Hepatocyte (in vitro differentiated cells): ENCODE results near the gene AGPS. TPM values are rescaled to one million over a fixed set of nuclear protein-coding genes. Genes with fewer than 3 reads are reported as not detected.

ENCODE experiments used
- DNase-seq: peaks from one replicate; pipeline ENCODE4 v3.0.0-alpha.2; 2016; ENCODE audit warnings: low spot score
- H2AFZ ChIP-seq: fragments of 200-600 bp; sonication (generic); 2 replicates; pipeline ENCODE4 v1.6.0; 2016; ENCODE audit warnings: antibody characterized with exemption, mild to moderate bottlenecking
- H3K27ac ChIP-seq: fragments of 200-600 bp; sonication (generic); 2 replicates; pipeline ENCODE4 v1.5.1; 2016; ENCODE audit warnings: mild to moderate bottlenecking
- H3K27me3 ChIP-seq: fragments of 200-600 bp; sonication (generic); 2 replicates; pipeline ENCODE4 v1.6.1; 2016
- H3K36me3 ChIP-seq: fragments of 200-600 bp; sonication (generic); replicated peaks from 2 replicates; pipeline ENCODE4 v1.5.1; 2016; ENCODE audit warnings: low read depth; ENCODE audit not compliant: insufficient read depth
- H3K4me1 ChIP-seq: fragments of 200-600 bp; sonication (generic); 2 replicates; pipeline ENCODE4 v1.5.1; 2016; ENCODE audit warnings: mild to moderate bottlenecking, moderate library complexity; ENCODE audit not compliant: insufficient read depth
- H3K4me2 ChIP-seq: fragments of 200-600 bp; sonication (generic); 2 replicates; pipeline ENCODE4 v1.6.0; 2016
- H3K4me3 ChIP-seq: fragments of 200-600 bp; sonication (generic); 2 replicates; pipeline ENCODE4 v1.5.1; 2016; ENCODE audit warnings: mild to moderate bottlenecking
- H3K79me2 ChIP-seq: fragments of 200-600 bp; sonication (generic); 2 replicates; pipeline ENCODE4 v1.6.0; 2017; ENCODE audit warnings: mild to moderate bottlenecking
- H3K9me2 ChIP-seq: fragments of 200-600 bp; sonication (generic); replicated peaks from 2 replicates; pipeline ENCODE4 v1.6.0; 2017; ENCODE audit warnings: mild to moderate bottlenecking; ENCODE audit not compliant: insufficient read depth
- H3K9me3 ChIP-seq: fragments of 200-600 bp; sonication (generic); 2 replicates; pipeline ENCODE4 v1.5.1; 2016; ENCODE audit warnings: low read depth, mild to moderate bottlenecking
- H4K20me1 ChIP-seq: fragments of 200-600 bp; sonication (generic); 2 replicates; pipeline ENCODE4 v1.6.0; 2016; ENCODE audit warnings: mild to moderate bottlenecking; ENCODE audit not compliant: insufficient read depth, poor library complexity, severe bottlenecking
- EZH2 ChIP-seq: fragments of 200-600 bp; sonication (generic); IDR thresholded peaks from 2 replicates; pipeline ENCODE4 v1.6.1; 2016; ENCODE audit warnings: antibody characterized with exemption, mild to moderate bottlenecking, borderline replicate concordance
- EZH2phosphoT487 ChIP-seq: fragments of 200-600 bp; sonication (generic); IDR thresholded peaks from one replicate; pipeline ENCODE4 v1.6.1; 2018; ENCODE audit warnings: antibody characterized with exemption, mild to moderate bottlenecking, low read depth, moderate library complexity; ENCODE audit not compliant: unreplicated experiment, severe bottlenecking
- WGBS: methylation state at CpG from one replicate; pipeline ENCODE4 v1.1.6; 2016; ENCODE audit warnings: low lambda C conversion rate; ENCODE audit errors: missing lambda C conversion rate; 5-methylcytosine and 5-hydroxymethylcytosine counted together
- polyA plus RNA-seq: library from polyadenylated mRNA; unstranded; fragments of >200 nt; fragmentation: Nextera tagmentation; extraction: Ambion mirVana; gene quantifications from 2 replicates; pipeline ENCODE4 v1.2.1, GENCODE V29; 2016
- total RNA-seq: library from RNA; depleted of rRNA; stranded (reverse); fragments of >200 nt; gene quantifications from 2 replicates; pipeline ENCODE4 v1.2.3, GENCODE V29; 2014
- TF ChIP-seq, protein P1 (sequence below): fragments of 200-600 bp; sonication (generic); IDR thresholded peaks from 2 replicates; pipeline ENCODE4 v1.5.1; 2016; ENCODE audit warnings: antibody characterized with exemption, mild to moderate bottlenecking; ENCODE audit not compliant: poor library complexity

Gene AGPS
- total and polyA plus RNA-seq, 2 experiments from 2014 or later, result 26.6 to 36.1 TPM

DNA sequence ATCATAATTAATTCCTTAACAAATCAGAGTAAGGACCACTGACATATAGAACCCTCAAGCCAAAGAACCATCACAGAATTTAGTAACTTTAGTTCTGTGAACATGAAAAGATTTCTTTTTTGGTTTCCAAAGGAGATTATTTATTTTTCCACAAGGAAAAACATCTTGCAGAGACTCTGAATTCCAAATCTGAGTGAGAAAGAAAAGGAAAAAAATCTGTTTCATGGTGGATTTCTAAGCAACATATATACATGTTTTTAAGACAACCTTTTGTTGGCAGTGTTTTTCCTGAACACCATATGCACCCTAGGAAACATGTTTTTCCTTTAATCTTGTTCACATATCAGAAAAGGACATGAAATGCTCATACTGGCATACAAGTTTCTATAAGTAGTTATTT is 149.8 kb downstream of the AGPS start:
- H3K9me2 ChIP-seq, result no peaks in the 10 kb centered on the region
- no peaks in the 10 kb centered on the region for H4K20me1 ChIP-seq
- DNase-seq, result no peak
- H3K4me3 ChIP-seq, result no peak overlapping the region
- TF ChIP-seq, protein P1, sequence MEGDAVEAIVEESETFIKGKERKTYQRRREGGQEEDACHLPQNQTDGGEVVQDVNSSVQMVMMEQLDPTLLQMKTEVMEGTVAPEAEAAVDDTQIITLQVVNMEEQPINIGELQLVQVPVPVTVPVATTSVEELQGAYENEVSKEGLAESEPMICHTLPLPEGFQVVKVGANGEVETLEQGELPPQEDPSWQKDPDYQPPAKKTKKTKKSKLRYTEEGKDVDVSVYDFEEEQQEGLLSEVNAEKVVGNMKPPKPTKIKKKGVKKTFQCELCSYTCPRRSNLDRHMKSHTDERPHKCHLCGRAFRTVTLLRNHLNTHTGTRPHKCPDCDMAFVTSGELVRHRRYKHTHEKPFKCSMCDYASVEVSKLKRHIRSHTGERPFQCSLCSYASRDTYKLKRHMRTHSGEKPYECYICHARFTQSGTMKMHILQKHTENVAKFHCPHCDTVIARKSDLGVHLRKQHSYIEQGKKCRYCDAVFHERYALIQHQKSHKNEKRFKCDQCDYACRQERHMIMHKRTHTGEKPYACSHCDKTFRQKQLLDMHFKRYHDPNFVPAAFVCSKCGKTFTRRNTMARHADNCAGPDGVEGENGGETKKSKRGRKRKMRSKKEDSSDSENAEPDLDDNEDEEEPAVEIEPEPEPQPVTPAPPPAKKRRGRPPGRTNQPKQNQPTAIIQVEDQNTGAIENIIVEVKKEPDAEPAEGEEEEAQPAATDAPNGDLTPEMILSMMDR, result no peak
- no peak for TF ChIP-seq EZH2phosphoT487
- TF ChIP-seq EZH2, result no peak
- H3K4me1 ChIP-seq, result peaks cover 5% of the 10 kb centered on the region
- H3K4me2 ChIP-seq, result no peak overlapping the region
- H2AFZ ChIP-seq, result no peak overlapping the region
- no peak overlapping the region for H3K27ac ChIP-seq
- no peaks in the 10 kb centered on the region for H3K27me3 ChIP-seq
- no peaks in the 10 kb centered on the region for H3K9me3 ChIP-seq
- H3K79me2 ChIP-seq, result no peaks in the 10 kb centered on the region
- H3K36me3 ChIP-seq, result no peaks in the 10 kb centered on the region

DNA sequence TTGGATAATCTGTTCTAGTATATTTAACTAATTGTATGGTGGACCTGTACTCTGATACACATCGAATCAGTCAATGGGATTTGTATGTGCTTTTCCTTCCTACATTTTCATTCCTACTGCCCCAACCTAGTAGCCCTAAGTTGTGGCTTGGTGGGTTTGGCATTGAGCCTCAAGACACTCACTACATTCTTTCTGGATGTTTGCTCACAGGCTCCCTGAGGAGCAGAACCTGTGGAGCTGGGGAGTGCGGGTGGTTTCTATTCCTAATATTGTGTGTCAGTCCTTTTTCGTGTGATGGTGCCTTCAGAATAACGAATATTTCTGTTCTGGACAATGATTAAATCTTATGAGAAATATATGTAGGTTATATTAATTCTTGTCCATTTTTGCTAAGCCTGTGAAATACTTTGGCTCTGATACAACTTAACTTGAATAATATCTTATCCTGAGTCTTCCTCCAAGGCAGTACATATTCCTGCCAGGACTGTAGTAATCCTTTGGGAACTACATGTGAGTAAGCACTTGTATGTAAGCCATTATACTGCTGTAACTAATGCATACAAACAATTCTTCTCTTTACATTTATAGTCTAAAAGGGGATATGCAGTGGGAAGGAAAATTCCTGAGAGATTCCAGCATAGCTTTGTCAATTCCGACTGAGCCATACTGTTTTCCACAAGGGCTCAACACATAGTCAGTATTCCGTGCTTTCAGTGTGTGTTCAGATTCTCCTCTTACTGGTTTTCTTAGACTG is 150.6 kb downstream of the AGPS start:
- no peaks in the 10 kb centered on the region for H3K36me3 ChIP-seq
- WGBS, result 82% methylated on average over 6 of the region's 6 CpGs
- peaks cover 5% of the 10 kb centered on the region for H3K4me1 ChIP-seq
- peak overlapping the region; percentile 23 for H3K27ac ChIP-seq
- DNase-seq, result no peak
- no peaks in the 10 kb centered on the region for H3K9me2 ChIP-seq
- TF ChIP-seq EZH2phosphoT487 (no peak), EZH2 (no peak)
- TF ChIP-seq, protein P1, result no peak
- H3K4me2 ChIP-seq, result no peak overlapping the region
- H3K9me3 ChIP-seq, result no peaks in the 10 kb centered on the region
- H3K27me3 ChIP-seq, result no peaks in the 10 kb centered on the region
- no peaks in the 10 kb centered on the region for H3K79me2 ChIP-seq
- H2AFZ ChIP-seq, result no peak overlapping the region
- H3K4me3 ChIP-seq, result no peak overlapping the region
- H4K20me1 ChIP-seq, result no peaks in the 10 kb centered on the region

DNA sequence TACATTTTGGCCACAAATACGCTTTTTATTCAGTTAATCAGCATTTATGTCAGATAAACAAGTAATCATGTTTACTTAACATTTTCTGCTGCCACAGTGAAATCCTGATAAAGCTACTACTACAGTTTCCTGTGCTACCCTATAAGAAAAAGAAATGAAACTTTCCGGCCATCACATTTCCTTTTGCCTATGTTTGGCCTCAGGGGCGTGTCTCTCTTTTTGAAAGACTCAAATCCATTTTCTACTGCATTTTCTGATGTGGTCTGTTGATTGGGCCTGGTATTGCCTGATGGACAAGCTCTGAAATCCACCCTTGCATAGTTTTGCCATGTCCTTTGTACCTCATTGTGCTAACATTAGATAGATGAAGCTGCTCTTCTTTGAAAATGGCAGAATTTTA is 152.6 kb downstream of the AGPS start:
- no peaks in the 10 kb centered on the region for H3K27me3 ChIP-seq
- H3K27ac ChIP-seq, result no peak overlapping the region
- H3K79me2 ChIP-seq, result no peaks in the 10 kb centered on the region
- no peaks in the 10 kb centered on the region for H3K9me2 ChIP-seq
- peaks cover 5% of the 10 kb centered on the region for H3K4me1 ChIP-seq
- DNase-seq, result no peak
- H3K9me3 ChIP-seq, result no peaks in the 10 kb centered on the region
- no peak for TF ChIP-seq EZH2
- TF ChIP-seq, protein P1, result no peak
- no peak for TF ChIP-seq EZH2phosphoT487
- H4K20me1 ChIP-seq, result no peaks in the 10 kb centered on the region
- H2AFZ ChIP-seq, result no peak overlapping the region
- no peak overlapping the region for H3K4me2 ChIP-seq
- H3K4me3 ChIP-seq, result no peak overlapping the region
- WGBS, result 96% methylated on average over 3 of the region's 3 CpGs
- H3K36me3 ChIP-seq, result no peaks in the 10 kb centered on the region
